GM21381 (cell line): ENCODE data around the gene DCTN2.
"Not testable (repeated sequence)": the region's sequence is repeated elsewhere in the genome, so short reads cannot be mapped to it uniquely, and the experiment has no call there.

Experiments
- ATAC-seq: cut with Tn5 transposase; IDR thresholded peaks from one replicate; pipeline ENCODE4 v1.9.1; 2021; ENCODE audit warnings: mild to moderate bottlenecking, moderate library complexity; ENCODE audit not compliant: unreplicated experiment

The DCTN2 gene

DNA sequence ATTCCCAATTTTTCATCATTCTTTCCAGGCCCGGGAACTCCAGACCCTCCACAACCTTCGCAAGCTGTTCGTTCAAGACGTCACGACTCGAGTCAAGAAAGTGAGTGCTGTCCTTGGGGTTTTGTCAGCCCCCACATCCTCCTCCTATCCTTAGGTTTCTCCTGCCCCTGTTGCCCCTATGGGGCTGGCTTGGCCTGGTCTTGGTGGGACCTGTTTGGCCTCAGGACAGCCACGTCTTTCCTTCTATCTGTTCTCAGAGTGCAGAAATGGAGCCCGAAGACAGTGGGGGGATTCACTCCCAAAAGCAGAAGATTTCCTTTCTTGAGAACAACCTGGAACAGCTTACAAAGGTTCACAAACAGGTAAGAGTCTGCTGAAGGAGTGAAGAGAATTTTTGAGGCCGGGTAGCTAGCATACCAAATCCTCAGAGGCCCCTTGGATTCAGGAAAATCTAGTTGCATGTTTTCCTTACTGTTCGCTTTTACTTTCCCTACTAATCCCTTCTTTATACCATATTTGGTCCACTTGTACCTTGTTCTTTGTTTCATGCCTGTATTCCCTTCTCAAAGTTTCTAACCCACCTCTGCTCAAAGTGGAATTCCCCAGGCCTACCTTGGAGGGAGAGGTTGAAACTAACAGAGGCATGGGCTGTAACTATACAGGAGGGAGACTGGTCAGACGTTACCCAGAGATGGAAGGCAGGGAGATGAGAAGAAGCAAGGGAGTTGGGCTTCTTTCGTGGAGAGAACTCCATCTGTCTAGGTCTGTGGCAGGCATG, 31.2 kb upstream of the DCTN2 start:
- ATAC-seq: no peak

DNA sequence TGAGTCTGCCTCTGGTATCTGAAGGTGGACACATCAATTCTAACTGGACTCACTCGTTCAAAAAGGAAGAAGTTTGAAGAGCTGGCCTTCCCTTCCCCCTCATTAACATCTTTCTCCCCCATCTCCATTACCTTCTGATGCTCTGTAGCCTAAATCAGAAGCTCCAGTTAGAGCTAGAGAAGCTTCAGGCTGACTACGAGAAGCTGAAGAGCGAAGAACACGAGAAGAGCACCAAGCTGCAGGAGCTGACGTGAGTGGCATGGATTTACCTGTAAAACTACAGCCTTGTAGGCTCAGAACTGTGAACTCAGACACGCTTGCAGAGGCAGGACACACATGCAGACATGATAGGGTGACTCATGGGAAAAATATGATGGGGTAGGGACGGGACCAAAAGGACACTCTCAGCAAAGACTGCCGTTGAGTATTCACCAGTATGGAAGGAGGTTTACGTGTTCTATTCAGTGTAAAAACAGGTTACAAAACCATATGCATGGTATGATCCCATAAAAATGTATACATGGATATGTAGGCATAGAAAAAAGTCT, 29.7 kb upstream of the DCTN2 start:
- ATAC-seq: no peak

DNA sequence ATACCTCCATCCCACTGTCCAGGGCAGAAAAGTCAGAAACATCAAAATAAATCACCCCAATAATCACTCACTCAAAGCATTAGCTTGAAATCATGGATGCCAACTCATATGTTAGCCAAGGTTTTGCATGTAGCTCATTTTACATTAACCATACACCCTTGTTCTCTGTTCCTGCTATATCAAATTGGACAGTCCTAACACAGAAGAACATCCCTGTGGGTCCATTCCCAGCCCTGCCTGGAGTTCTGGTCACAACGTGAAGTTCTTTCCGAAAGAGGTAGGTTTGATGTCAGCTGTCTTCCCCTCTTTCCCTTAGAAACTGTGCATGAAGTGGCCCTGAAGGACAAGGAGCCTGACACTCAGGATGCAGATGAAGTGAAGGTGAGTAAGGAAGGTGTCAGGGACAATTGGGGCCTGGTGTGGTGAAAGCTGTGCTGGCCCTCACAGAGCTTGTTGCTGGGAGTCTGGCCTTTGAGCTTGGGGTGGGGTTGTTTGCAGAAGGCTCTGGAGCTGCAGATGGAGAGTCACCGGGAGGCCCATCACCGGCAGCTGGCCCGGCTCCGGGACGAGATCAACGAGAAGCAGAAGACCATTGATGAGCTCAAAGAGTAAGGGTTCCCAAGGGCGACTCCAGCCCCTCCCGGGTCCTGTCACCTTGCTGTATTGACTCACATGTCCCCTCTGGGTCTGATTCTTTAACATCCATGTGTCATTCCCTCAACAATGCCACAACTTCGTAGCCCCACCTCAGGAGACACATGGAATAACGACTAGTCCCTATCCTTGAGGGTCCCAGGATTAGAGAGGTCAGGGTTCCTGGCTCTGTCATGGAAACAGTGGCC, 29.0 kb upstream of the DCTN2 start:
- no peak for ATAC-seq

DNA sequence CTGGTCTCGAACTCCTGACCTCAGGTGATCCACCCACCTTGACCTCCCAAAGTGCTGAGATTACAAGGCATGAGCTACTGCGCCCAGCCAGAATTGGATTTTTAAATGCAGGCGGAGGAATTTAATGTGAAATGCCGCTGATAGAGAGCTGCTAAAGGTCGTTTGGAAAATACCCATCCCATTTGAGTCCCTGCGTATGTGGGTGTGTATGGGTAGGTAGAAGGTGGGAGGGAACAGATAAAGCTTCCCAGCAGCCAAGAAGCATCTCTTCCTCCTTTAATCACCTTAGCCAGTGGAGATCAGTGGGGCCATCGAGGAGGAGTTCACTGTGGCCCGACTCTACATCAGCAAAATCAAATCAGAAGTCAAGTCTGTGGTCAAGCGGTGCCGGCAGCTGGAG, 27.8 kb upstream of the DCTN2 start:
- no peak for ATAC-seq

DNA sequence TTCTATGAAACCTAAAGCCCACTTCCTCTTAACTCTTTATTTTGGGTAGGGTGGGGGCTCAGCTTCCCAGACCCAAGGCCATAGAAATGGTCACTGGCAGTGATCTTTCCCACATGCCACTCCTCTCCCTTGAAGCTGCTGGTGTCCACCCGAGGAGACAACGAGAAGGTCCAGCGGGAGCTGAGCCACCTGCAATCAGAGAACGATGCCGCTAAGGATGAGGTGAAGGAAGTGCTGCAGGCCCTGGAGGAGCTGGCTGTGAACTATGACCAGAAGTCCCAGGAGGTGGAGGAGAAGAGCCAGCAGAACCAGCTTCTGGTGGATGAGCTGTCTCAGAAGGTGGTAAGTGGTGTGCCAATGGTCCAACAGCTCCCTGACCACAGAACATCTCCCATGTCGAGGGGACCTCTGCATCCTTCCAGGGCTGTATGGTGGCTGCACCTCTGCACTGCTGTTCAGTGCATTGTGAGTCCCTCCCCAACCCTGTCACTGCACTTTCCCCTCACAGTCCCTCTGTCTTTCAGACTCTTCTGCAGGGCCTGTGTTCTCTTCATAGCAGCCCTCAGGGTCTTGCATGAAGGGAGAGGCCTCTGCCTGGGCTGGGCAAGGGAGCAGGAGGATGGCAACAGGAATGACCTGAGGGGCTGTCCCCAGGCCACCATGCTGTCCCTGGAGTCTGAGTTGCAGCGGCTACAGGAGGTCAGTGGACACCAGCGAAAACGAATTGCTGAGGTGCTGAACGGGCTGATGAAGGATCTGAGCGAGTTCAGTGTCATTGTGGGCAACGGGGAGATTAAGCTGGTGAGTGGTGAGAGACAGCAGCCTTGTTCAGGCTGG, 25.2 kb upstream of the DCTN2 start:
- no peak for ATAC-seq

DNA sequence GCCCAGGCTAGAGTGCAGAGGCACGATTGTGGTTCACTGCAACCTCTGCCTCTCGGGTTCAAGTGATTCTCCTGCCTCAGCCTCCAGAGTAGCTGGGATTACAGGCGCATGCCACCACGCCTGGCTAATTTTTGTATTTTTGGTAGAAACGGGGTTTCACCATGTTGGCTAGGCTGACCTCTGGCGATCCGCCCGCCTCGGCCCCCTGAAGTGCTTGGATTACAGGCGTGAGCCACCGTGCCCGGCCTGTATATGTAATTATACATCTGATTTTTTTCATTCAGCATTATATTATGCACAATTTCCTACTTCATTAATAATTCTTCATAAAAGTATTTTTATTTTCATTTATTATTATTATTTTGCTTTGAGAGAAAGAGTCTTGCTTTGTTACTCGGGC, 23.4 kb upstream of the DCTN2 start:
- not testable (repeated sequence) for ATAC-seq

DNA sequence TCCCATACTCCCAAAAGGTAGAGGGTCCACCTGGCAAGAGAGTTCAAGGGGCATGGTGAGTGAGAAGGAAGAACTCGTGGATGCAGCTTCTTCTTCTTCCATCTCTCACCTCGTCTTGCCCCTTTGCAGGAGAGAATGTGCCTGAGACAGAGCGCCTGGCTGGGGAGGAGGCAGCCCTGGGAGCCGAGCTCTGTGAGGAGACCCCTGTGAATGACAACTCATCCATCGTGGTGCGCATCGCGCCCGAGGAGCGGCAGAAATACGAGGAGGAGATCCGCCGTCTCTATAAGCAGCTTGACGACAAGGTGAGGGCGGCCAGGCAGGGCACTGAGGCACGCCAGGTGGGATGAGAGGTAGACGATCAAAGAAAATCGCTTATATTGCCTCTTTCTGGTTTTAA, 22.9 kb upstream of the DCTN2 start:
- no peak for ATAC-seq

DNA sequence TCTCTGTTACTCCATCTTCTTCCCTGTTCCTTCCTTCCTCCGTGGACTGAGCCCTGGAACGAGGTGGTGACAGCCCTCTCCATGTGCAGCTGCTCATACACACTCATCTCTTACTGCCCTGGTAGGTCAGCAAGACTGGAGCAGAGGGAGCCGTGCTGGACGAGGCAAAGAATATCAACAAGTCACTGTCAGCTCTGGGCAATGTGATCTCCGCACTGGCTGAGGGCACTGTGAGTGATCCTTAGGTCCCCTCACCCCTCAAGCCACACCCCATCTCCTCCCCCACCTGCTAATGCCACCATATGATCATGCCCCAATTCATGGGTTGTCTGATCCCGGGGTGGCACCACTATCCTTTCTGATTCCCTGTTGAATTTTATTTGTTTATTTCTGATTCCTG, 21.8 kb upstream of the DCTN2 start:
- ATAC-seq: no peak

DNA sequence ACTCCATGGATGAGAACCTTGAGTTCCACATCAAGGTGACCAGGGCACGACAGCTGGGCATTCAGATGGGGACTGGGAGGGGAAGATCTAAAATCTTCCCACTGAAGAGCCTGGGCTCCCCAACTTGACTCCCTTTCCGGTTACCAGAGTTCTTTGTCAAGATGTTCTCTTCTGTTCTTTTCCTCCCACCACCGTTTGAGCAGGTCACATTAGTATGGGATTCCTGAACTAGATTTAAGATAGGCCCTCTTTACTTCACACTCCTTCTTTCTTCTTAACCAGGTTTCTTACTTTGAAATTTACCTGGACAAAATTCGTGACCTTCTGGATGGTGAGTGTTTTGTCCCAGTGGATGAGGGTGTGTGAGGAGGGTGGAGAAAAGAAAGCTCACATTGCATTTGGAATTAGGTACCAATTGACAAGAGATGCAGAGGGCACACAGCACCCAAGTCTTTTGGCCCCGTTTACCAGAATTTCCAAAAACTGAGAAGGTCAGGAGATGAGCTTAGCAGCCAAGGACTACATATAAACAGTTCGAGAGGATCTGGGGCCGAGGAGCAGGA, 17.3 kb upstream of the DCTN2 start:
- ATAC-seq: no peak

DNA sequence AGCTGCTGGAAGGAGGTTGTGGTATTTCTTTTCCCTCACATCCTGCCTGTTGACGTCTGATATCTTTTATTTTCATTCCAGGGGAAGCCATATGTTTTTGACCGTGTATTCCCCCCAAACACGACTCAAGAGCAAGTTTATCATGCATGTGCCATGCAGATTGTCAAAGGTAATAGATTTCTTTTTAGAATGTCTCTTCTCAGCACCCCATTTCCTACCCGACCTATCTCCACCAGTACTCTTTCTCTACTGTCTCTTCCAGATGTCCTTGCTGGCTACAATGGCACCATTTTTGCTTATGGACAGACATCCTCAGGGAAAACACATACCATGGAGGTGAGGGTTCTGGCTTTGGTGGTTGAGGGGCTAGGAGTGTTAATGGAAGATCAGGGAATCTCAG, 16.4 kb upstream of the DCTN2 start:
- no peak for ATAC-seq

DNA sequence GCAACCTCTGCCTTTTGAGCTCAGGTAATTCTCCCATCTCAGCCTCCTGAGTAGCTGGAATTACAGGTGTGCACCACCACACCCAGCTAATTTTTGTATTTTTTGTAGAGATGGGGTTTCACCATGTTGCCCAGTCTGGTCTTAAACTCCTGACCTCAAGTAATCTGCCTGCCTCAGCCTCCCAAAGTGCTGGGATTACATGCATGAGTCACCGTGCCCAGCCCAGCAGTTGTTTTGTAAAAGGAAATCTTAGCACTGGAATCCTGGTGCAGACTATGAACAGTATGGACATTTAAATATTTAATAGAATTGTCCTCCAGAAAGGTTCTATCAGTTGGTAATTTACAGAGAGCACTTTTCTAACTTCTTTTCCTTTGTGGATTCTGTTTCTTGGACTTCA, 14.1 kb upstream of the DCTN2 start:
- not testable (repeated sequence) for ATAC-seq

DNA sequence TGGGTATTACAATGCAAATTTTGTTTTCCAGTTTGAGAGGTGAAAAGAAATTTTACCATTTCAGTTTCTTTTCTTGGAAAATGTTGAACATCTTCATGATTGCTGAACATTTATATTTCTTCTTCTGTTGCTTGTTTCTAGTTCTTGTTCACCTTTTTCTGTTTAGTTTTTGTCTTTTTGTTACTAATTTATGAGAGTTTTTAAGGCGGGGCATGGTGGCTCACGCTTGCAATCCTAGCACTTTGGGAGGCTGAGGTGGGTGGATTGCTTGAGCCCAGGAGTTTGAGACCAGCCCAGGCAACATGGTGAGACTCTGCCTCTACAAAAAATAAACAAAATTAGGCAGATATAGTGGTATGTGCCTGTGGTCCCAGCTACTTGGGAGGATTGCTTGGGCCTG, 13.5 kb upstream of the DCTN2 start:
- no peak for ATAC-seq

DNA sequence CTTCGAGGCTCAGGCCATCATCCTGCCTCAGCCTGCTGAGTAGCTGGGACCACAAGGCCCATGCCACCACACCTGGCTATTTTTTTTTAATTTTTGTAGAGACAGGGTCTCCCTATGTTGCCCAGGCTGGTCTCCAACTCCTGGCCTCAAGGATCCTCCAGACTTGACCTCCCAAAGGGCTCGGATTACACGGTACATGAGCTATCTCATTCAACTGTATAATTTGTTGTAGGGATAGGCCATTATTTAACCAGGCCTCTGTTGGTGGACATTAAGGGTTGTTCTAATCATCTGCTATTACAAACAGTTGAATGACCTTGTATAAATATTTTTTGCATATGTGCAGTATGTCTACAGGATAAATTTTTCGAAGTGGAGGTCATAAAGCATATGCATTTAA, 11.9 kb upstream of the DCTN2 start:
- ATAC-seq: no peak

DNA sequence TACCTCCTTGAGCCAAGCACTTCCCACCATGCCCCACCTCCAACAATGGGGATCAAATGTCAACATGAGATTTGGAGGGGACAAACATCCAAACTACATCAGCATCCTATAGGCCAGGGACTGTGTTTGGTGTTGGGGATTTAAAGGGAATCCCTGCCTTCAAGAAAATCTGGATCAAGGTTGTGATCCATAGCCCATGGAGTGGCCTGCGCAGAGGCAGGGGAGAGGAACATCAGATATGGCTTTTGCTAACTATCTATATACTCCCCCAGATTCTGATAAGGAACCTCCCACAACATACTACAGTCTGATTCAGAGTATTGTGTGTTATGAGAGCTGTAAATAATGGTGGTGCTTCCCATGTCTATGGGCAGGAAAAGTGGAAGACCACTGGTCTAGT, 7.9 kb upstream of the DCTN2 start:
- ATAC-seq: no peak

DNA sequence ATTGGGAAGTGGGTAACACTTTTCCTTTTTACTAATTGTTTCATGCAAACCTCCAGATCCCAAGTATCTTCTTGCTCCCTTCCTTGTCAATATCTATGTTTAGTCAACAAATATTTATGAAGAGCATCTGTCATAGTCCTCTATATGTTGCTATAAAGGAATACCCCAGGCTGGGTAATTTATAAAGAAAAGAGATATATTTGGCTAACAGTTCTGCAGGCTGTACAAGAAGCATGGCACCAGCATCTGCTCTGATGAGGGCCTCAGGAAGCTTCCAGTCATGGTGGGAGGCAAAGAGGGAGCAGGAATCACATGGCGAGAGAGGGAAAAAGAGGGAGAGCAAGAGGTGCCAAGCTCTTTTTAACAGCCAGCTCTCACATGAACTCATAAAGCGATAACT, 7.5 kb upstream of the DCTN2 start:
- no peak for ATAC-seq

DNA sequence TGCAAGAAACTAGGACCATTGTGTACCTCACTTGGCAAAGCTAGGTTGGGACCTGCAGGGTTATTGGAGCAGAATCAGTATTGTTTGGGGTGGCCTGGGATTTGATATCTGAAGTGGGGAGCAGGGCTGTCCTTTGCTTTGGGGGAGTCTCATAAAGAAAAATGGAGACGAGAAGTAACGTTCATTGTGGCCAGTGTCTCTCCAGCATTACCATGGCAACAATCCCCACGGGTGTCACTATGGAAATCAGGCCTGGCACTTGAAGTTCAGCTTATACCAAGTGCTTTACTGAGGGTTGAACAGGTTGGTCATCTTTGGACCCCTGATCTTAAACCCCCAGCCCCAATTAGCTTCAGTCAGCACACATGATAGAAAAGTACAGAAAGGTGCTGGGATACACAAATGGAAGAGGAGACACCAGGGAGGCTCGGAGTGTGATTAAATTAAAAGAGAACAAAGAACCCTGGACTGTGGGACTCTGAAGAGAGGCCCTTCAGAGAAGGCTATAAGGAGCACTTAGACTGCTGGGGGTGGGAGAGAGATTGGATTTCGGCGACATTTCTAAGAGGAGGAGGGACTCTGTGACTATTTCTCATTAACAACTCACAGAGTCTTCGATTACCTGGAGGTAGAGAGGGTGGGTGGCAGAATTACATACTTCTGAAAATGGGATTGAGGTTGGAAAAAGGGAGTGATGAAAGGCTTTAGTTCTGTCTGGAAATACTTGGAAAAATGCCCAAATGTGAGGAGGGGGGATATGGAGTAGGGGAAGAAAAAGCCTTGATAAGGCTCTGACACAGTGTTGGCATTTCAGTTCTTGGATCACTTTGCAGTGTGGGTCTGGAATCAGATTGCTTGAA, 6.6 kb upstream of the DCTN2 start:
- ATAC-seq: no peak

DNA sequence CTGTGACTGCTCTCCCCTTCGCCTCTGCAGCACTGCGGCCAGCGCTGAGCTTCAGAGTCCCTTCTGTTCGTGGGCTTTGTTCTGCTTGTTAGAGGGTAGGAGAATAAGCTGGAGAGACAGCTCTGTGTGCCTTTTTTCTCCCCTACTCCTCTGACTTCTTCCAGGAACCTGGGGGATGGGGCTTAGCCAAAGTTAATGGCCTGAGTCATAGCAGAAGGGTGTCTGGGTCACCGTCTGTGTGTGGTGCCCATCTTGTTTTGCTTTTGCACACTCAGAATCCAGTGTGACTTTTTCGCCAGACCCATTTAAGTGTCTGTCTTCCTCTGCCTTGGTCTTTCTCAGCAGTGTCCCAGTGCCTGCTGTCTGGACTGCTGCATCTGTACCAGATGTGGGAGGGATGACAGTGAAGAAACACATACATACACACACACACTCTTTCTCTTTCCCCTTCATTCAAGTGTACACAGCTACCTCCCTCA, 5.9 kb upstream of the DCTN2 start:
- ATAC-seq: no peak

DNA sequence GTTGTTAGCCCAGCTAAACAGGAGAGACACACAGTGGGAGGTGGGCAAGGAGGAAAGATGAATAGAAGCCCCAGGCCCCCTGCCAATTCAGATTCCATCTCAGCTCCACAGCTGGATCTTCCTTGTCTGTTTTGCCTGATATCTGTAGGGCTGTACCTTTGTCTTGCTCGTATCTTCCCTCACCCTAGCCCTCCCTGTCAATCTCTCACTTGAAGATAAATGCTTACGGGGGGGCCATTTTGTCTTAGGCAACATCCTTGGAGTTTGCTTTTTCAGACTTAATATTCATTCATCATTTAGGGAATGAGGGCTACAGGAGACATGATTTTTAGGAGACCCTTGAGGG, 5.3 kb upstream of the DCTN2 start:
- ATAC-seq: no peak

DNA sequence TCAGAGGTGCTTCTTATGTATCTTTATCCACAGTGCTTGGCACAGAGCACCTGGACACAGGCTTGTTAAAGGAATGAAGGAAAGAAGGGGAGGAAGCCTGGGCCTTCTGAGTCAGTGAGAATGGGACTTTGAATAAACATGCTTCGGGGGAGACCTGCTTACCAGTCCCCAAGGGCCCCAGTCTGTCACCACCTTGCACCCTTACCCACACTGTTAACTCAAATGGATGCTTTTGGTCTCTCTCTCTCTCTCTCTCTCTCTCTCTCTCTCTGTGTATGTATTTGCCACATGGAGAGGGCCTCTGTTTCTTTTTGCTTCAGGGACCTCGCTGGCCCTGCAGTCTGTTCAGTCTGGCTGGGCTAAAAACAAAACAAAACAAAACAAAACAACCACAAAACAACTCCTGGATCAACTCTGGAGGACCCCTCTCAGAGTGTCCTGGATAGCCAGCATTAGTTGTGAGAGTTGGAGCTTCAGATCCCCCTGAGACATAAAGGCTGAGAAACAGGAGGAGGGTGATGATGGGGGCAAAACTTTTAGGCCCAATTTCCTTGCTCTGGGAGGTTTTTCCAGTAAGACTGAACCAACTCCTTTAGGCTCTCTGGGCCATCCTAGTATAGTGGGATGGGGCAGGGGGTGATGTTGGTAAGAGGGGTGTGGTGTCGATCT, 4.8 kb upstream of the DCTN2 start:
- no peak for ATAC-seq
